ENCODE data around the gene MEAK7.

MEAK7 gene

DNA sequence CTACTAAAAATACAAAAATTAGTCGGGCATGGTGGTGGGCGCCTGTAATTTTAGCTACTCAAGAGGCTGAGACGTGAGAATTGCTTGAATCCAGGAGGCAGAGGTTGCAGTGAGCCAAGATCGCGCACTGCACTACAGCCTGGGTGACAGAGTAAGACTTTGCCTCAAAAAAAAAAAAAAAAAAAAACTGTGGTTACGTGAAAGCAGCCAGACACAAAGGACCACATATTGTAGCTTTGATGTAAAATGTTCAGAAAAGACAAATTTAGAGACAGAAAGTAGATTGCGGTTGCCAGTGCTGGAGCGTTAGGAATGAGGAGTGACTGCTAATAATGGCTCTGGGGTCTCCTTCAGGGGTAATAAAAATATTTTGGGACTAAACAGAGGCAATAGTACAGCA lies 4.0 kb upstream of the MEAK7 start:
- in situ Hi-C loops (cut with MboI; ENCODE audit: low sequenced_read_pairs, unreplicated experiment): loop anchor here (25.0 kb wide), 1 partner anchor 454 kb away; no protein-coding TSS in a partner anchor
- no peak for DNase-seq (ENCODE audit: low spot score)
- TF ChIP-seq, protein P1, sequence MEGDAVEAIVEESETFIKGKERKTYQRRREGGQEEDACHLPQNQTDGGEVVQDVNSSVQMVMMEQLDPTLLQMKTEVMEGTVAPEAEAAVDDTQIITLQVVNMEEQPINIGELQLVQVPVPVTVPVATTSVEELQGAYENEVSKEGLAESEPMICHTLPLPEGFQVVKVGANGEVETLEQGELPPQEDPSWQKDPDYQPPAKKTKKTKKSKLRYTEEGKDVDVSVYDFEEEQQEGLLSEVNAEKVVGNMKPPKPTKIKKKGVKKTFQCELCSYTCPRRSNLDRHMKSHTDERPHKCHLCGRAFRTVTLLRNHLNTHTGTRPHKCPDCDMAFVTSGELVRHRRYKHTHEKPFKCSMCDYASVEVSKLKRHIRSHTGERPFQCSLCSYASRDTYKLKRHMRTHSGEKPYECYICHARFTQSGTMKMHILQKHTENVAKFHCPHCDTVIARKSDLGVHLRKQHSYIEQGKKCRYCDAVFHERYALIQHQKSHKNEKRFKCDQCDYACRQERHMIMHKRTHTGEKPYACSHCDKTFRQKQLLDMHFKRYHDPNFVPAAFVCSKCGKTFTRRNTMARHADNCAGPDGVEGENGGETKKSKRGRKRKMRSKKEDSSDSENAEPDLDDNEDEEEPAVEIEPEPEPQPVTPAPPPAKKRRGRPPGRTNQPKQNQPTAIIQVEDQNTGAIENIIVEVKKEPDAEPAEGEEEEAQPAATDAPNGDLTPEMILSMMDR (IDR thresholded peaks at IDR 0.05; ENCODE audit: borderline replicate concordance, control extremely low read depth, extremely low read depth, insufficient read depth, missing control alignments): no peak

DNA sequence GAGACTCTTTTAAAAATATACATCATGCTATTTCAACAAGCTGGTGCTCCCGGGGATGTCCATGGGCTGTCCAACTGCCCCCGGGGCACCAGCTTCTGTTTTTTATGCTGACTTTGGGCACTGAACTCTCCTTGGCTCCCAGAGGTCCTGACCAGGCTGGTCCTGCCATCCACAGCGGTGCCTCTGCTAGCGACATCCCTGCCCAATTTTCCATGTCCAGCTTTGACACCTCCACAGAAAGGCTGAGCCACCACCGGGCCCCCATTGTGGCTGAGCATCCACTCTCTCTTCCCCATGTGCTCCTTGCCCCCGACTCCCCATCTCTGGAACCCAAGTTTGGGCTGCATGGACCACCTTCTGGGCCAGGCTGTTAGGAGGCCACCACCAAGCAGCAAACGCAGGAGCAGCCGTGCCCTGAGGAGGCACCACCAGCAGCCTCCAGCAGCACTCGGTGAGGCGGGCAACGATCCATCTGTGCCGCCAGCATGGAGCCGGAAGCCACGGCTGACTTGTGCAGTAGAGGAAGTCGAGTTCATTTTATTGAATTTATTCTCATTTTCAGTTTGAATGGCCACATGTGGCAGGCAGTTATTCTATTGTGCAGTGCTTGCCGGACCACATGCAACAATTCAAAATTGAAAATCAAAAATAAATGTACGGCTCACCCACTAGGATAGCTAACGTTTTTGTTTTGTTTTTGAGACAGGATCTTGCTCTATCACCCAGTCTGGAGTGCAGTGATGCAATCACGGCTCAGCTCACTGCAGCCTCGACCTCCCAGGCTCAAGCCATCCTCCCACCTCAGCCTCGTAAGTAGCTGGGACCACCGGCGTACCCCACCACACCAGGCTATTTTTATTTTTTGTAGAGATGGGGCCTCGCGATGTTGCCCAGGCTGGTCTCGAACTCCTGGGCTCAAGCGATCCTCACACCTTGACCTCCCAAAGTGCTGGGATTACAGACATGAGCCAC lies 2.8 kb upstream of the MEAK7 start:
- in situ Hi-C loops (cut with MboI; ENCODE audit: low sequenced_read_pairs, unreplicated experiment): loop anchor here (25.0 kb wide), 1 partner anchor 455 kb away; no protein-coding TSS in a partner anchor
- TF ChIP-seq, protein P1 (IDR thresholded peaks at IDR 0.05; ENCODE audit: borderline replicate concordance, control extremely low read depth, extremely low read depth, insufficient read depth, missing control alignments): no peak
- peak; percentile 69 for DNase-seq (ENCODE audit: low spot score)

DNA sequence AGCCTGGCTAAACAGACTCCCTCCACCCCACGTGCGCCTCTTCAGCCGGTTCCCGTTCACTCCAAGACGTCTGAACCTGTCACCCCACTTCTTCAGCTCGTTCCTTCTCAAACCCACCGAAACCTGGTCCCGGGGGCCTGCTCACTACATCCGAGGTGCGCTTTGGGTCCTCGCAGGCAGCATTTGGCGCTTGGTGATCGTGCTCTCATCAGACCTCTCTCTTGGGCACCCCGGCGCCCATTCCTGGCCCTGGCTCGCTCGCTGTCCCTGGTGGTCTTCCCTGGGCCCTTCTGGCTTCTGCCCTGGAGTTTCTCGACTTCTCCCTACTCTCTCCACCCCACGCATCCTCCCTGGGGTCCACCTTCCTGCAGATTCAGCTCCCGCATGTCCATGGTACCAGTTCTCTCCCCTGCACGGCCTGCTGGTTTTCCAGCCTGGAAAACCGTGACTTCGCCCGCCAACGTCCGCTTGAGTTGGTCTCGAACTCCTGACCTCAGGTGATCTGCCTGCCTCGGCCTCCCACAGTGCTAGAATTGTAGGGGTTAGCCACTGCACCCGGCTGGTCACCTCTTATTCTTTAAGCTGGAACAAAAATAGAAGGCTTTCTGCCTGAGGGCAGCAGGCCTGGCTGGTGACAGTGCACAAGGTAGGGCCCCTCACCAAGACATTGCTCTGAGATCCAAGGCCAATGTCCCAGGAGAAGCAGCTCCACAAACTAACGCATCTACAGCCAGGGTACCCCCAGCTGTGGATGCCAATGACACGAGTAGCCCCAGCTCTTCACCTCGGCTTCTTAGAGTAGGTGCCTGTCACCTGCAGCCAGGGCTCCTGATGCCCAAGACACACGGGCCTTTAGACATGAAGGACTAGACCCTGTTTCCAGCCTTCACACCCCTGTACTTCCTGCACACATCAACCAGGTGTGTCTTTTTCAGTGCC lies 1.1 kb upstream of the MEAK7 start:
- TF ChIP-seq, protein P1 (IDR thresholded peaks at IDR 0.05; ENCODE audit: borderline replicate concordance, control extremely low read depth, extremely low read depth, insufficient read depth, missing control alignments): no peak
- no peak for DNase-seq (ENCODE audit: low spot score)
- in situ Hi-C loops (cut with MboI; ENCODE audit: low sequenced_read_pairs, unreplicated experiment): loop anchor here (25.0 kb wide), 1 partner anchor 457 kb away; no protein-coding TSS in a partner anchor

DNA sequence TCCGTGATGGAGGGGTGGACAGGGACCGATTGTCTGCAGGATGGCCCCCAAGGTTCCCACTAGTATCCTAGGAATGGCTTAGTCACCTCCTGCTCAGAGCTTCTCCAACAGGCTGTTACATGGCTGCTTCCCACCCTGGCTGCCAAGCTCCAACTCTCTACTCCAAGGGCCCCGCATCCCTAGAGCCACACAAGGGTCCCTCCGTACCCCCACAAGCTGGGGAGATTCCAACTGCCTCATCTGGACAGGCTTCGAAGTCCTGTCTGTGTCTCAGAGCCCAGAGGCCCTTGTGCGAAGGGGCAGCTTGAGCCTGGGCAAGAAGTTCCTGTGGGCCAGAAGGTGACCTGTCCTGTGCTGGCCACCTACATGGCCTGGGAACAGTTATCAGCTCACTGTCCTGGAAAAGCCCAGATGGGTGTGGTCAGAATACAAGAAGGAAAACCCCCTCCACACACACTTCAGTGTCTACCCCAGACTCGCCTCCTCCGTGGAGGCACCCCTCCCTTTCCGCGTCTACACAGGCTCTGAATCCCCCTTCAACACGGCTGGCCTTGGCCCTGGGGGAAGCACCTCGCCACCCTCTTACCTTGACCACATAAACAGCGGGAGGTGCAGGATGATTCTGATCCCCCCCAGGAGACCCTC lies 586 bp downstream of the MEAK7 start:
- TF ChIP-seq, protein P1 (IDR thresholded peaks at IDR 0.05; ENCODE audit: borderline replicate concordance, control extremely low read depth, extremely low read depth, insufficient read depth, missing control alignments): no peak
- in situ Hi-C loops (cut with MboI; ENCODE audit: low sequenced_read_pairs, unreplicated experiment): loop anchor here (25.0 kb wide), 1 partner anchor 458 kb away; no protein-coding TSS in a partner anchor

DNA sequence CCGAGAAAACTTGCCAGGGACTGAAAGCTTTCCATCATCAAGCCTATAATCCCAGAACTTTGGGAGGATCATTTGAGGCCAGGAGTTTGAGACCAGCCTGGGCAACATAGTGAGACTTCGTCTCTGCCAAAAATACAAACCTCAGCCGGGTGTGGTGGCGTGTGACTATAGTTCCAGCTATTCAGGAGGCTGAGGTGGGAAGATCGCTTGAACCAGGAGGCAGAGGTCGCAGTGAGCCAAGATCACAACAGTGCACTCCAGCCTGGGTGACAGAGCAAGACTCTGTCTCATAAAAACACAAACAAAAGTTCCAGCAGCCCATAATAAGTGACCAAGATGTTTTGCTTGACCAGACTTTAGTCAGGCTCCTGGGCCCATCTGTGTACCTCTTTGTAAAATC lies 1.9 kb downstream of the MEAK7 start:
- in situ Hi-C loops (cut with MboI; ENCODE audit: low sequenced_read_pairs, unreplicated experiment): loop anchor here (25.0 kb wide), 1 partner anchor 460 kb away; no protein-coding TSS in a partner anchor
- DNase-seq (ENCODE audit: low spot score): no peak
- TF ChIP-seq, protein P1 (IDR thresholded peaks at IDR 0.05; ENCODE audit: borderline replicate concordance, control extremely low read depth, extremely low read depth, insufficient read depth, missing control alignments): no peak

More for the DNA sequence above, 586 bp downstream of the MEAK7 start:
- no peak for DNase-seq (ENCODE audit: low spot score)
